CD4-positive, alpha-beta T cell (primary cell): Measurements from ENCODE around the gene PLP1. TPM values are rescaled to one million over a fixed set of nuclear protein-coding genes. Genes with fewer than 3 reads are reported as not detected.

Experiments
- ATAC-seq: fragments of 200-7000 bp; cut with Tn5 transposase; one replicate; pipeline ENCODE4 v1.10.0; 2022; ENCODE audit warnings: mild to moderate bottlenecking; ENCODE audit not compliant: poor library complexity
- CTCF ChIA-PET: fragments of 350-600 bp; sonication (Branson Sonifier 250); formaldehyde crosslinking; loops from one replicate; lab custom pipeline; 2021; ENCODE audit warnings: antibody characterized with exemption, inconsistent platforms; lab: Charles Lee
- POLR2A ChIA-PET: fragments of 350-600 bp; sonication (Branson Sonifier 250); formaldehyde crosslinking; loops from one replicate; lab custom pipeline; 2021; ENCODE audit warnings: antibody characterized with exemption, inconsistent platforms; lab: Charles Lee
- DNase-seq, 14 experiments: peaks; one replicate each; pipeline ENCODE4 v3.0.0-alpha.2; 2013 to 2020; ENCODE audit warnings: mixed read lengths in 2 of 14
- H3K27ac ChIP-seq, 2 donors: one replicate each; pipeline versions ENCODE4 v1.5.1 to v1.7.0; 2013; ENCODE audit warnings: low read length in 2 of 2, low read depth in 1 of 2, mild to moderate bottlenecking in 1 of 2
- H3K27me3 ChIP-seq, 2 experiments: 1 replicate in 1 of 2; 2 replicates in 1 of 2; pipeline versions ENCODE4 v1.6.1 to v1.7.0; 2013; ENCODE audit warnings: low read length in 2 of 2, control low read depth in 1 of 2, mild to moderate bottlenecking in 1 of 2, moderate library complexity in 1 of 2; ENCODE audit not compliant: insufficient read depth in 2 of 2, control insufficient read depth in 1 of 2
- H3K36me3 ChIP-seq: one replicate; pipeline ENCODE4 v1.6.1; 2013; ENCODE audit warnings: low read length, control low read depth; ENCODE audit not compliant: insufficient read depth
- H3K4me1 ChIP-seq: one replicate; pipeline ENCODE4 v1.6.1; 2013; ENCODE audit warnings: low read length, control low read depth; ENCODE audit not compliant: insufficient read depth
- H3K4me3 ChIP-seq: one replicate; pipeline ENCODE4 v1.5.1; 2013; ENCODE audit warnings: mild to moderate bottlenecking, low read length, moderate library complexity
- H3K9me3 ChIP-seq, 2 experiments: 1 replicate in 1 of 2; 2 replicates in 1 of 2; pipeline versions ENCODE4 v1.6.1 to v1.7.0; 2013; ENCODE audit warnings: low read length in 2 of 2, mild to moderate bottlenecking in 2 of 2, control low read depth in 1 of 2, moderate library complexity in 1 of 2; ENCODE audit not compliant: control insufficient read depth in 1 of 2, insufficient read depth in 1 of 2
- H3K27ac Mint-ChIP-seq: one replicate; pipeline ENCODE4 v1.8.0; 2020; ENCODE audit warnings: mixed read lengths
- H3K27me3 Mint-ChIP-seq: one replicate; pipeline ENCODE4 v1.8.0; 2021; ENCODE audit warnings: mixed read lengths
- H3K36me3 Mint-ChIP-seq: one replicate; pipeline ENCODE4 v1.8.0; 2021; ENCODE audit warnings: low read depth, mixed read lengths
- H3K4me1 Mint-ChIP-seq: one replicate; pipeline ENCODE4 v1.8.0; 2021; ENCODE audit warnings: low read depth, mixed read lengths
- H3K4me3 Mint-ChIP-seq: one replicate; pipeline ENCODE4 v1.8.0; 2020; ENCODE audit warnings: mild to moderate bottlenecking, mixed read lengths
- H3K9me3 Mint-ChIP-seq: one replicate; pipeline ENCODE4 v1.8.0; 2020; ENCODE audit warnings: mixed read lengths
- intact Hi-C, 2 experiments: fragments of 100-400 bp; cut with DNase I in 1 of 2; cut with micrococcal nuclease in 1 of 2; formaldehyde crosslinking; loops; one replicate each; pipeline versions ENCODE4 v1.15.1 to v1.9.0; 2023 to 2025; cut with DNase I, micrococcal nuclease
- total RNA-seq, 174 experiments: library from RNA in 2 of 174; stranded (reverse) in 2 of 174; gene quantifications; one replicate each; pipeline ENCODE4 v1.2.3 and lab custom pipeline; 2021 to 2026
- TF ChIP-seq, protein P1 (sequence below): fragments of 200-600 bp; IDR thresholded peaks from one replicate; pipeline ENCODE4 v1.8.0; 2022; ENCODE audit warnings: antibody characterized with exemption, mild to moderate bottlenecking

The PLP1 gene
- total RNA-seq, 2 experiments from 2014 or later = not detected

DNA sequence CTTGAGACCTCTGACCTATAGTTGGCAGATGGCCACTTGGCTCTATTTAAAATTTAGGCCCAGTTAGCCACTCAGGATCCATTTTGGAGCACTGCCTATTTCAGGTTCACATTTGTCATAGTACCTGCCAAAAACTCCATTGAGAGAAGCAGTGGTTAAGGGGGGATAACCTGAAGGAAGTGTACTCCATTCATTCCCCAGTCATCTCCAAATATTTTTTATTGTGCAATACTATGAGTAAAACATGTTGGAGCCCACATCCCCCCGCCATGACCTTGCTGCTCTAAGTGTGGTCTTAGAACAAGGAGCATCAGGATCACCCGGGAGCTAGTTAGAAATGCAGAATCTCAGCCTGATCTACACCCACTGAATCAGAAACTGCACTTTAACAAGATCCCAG is 21.1 kb downstream of the PLP1 start:
- DNase-seq = no peak
- TF ChIP-seq, protein P1, sequence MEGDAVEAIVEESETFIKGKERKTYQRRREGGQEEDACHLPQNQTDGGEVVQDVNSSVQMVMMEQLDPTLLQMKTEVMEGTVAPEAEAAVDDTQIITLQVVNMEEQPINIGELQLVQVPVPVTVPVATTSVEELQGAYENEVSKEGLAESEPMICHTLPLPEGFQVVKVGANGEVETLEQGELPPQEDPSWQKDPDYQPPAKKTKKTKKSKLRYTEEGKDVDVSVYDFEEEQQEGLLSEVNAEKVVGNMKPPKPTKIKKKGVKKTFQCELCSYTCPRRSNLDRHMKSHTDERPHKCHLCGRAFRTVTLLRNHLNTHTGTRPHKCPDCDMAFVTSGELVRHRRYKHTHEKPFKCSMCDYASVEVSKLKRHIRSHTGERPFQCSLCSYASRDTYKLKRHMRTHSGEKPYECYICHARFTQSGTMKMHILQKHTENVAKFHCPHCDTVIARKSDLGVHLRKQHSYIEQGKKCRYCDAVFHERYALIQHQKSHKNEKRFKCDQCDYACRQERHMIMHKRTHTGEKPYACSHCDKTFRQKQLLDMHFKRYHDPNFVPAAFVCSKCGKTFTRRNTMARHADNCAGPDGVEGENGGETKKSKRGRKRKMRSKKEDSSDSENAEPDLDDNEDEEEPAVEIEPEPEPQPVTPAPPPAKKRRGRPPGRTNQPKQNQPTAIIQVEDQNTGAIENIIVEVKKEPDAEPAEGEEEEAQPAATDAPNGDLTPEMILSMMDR = no peak

GRCh38 chrX:103800318-103800717 is 23.7 kb downstream of the PLP1 start:
- Histone ChIP-seq H3K9me3 (no peaks in the 10 kb centered on the region), H3K27ac (no peak overlapping the region), H3K27me3 (no peaks in the 10 kb centered on the region), H3K4me3 (no peak overlapping the region), H3K4me1 (no peaks in the 10 kb centered on the region), H3K36me3 (no peaks in the 10 kb centered on the region)
- Mint-ChIP-seq H3K27ac (no peak overlapping the region), H3K4me3 (no peak overlapping the region), H3K27me3 (no peaks in the 10 kb centered on the region), H3K9me3 (no peaks in the 10 kb centered on the region), H3K36me3 (no peaks in the 10 kb centered on the region), H3K4me1 (no peaks in the 10 kb centered on the region)
- ATAC-seq = no peak
- no peak for DNase-seq
- intact Hi-C loops = no loop called here
- CTCF ChIA-PET = interaction anchor here (0.6 kb wide), 1 partner anchor 349 kb away, joined by 3 read pairs; no protein-coding TSS in a partner anchor
- POLR2A ChIA-PET = no interaction called here
- TF ChIP-seq, protein P1 = no peak

More for the DNA sequence above, 21.1 kb downstream of the PLP1 start:
- Histone ChIP-seq H3K9me3 (no peaks in the 10 kb centered on the region), H3K36me3 (no peaks in the 10 kb centered on the region), H3K27me3 (no peaks in the 10 kb centered on the region), H3K27ac (no peak overlapping the region), H3K4me3 (no peak overlapping the region), H3K4me1 (no peaks in the 10 kb centered on the region)
- CTCF ChIA-PET = no interaction called here
- POLR2A ChIA-PET = no interaction called here
- H3K4me3 Mint-ChIP-seq = no peak overlapping the region
- ATAC-seq = no peak
- no peaks in the 10 kb centered on the region for H3K9me3 Mint-ChIP-seq
- H3K27me3 Mint-ChIP-seq = peaks cover 4% of the 10 kb centered on the region
- H3K27ac Mint-ChIP-seq = no peak overlapping the region
- H3K4me1 Mint-ChIP-seq = no peaks in the 10 kb centered on the region
- H3K36me3 Mint-ChIP-seq = no peaks in the 10 kb centered on the region
- intact Hi-C loops = no loop called here

DNA sequence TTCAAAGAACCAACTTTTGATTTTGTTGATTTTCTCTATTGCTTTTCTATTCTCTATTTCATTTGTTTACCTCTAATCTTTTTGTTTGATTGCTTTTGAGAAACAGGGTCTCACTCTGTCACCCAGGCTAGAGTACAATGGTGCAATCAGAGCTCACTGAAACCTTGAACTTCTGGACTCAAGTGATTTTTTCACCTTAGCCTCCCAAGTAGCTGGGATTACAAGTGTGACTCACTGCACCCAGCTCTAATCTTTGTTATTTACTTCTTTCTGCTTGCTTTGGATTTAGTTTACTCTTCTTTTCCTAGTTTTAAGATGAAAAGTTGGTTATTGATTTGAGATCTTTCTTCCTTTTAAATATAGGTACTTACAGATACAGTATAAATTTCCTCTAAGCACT is 29.2 kb downstream of the PLP1 start:
- Histone ChIP-seq H3K4me1 (no peaks in the 10 kb centered on the region), H3K27me3 (no peaks in the 10 kb centered on the region), H3K4me3 (no peak overlapping the region), H3K27ac (no peak overlapping the region), H3K36me3 (no peaks in the 10 kb centered on the region), H3K9me3 (no peaks in the 10 kb centered on the region)
- H3K36me3 Mint-ChIP-seq = no peaks in the 10 kb centered on the region
- H3K27me3 Mint-ChIP-seq = no peaks in the 10 kb centered on the region
- ATAC-seq (no peak), DNase-seq (no peak)
- TF ChIP-seq, protein P1 = no peak
- ChIA-PET CTCF (no interaction called here), POLR2A (no interaction called here)
- no peak overlapping the region for H3K4me3 Mint-ChIP-seq
- intact Hi-C loops = no loop called here
- no peak overlapping the region for H3K27ac Mint-ChIP-seq
- H3K4me1 Mint-ChIP-seq = no peaks in the 10 kb centered on the region
- H3K9me3 Mint-ChIP-seq = no peaks in the 10 kb centered on the region
